H9 (cell line): ENCODE data around the gene CCNB1. TPM values are rescaled to one million over a fixed set of nuclear protein-coding genes. Genes with fewer than 3 reads are reported as not detected.
"Not testable (repeated sequence)": the region's sequence is repeated elsewhere in the genome, so short reads cannot be mapped to it uniquely, and the experiment has no call there.

ENCODE experiments used
- DNase-seq: peaks from one replicate; pipeline ENCODE4 v3.0.0-alpha.2; 2017
- H2AFZ ChIP-seq: one replicate; pipeline ENCODE4 v1.6.1; 2013; ENCODE audit warnings: mild to moderate bottlenecking, low read length, control low read depth, moderate library complexity
- H2AK5ac ChIP-seq: 2 replicates; pipeline ENCODE4 v1.6.1; 2013; ENCODE audit warnings: low read length, control low read depth, mixed read lengths; ENCODE audit not compliant: insufficient read length
- H2BK120ac ChIP-seq: one replicate; pipeline ENCODE4 v1.6.1; 2013; ENCODE audit warnings: low read depth, mild to moderate bottlenecking, low read length, control low read depth, inconsistent platforms; ENCODE audit not compliant: poor library complexity, severe bottlenecking
- H2BK12ac ChIP-seq: 2 replicates; pipeline ENCODE4 v1.6.1; 2013; ENCODE audit warnings: low read length, control low read depth, mixed read lengths, low read depth; ENCODE audit not compliant: insufficient read length
- H2BK15ac ChIP-seq: 2 replicates; pipeline ENCODE4 v1.6.1; 2013; ENCODE audit warnings: low read depth, low read length, control low read depth
- H2BK20ac ChIP-seq: one replicate; pipeline ENCODE4 v1.6.1; 2013; ENCODE audit warnings: low read depth, mild to moderate bottlenecking, low read length, control low read depth, inconsistent platforms; ENCODE audit not compliant: poor library complexity, severe bottlenecking
- H2BK5ac ChIP-seq: 2 replicates; pipeline ENCODE4 v1.6.1; 2013; ENCODE audit warnings: low read length, control low read depth, mixed read lengths; ENCODE audit not compliant: insufficient read length
- H3K14ac ChIP-seq: 2 replicates; pipeline ENCODE4 v1.6.1; 2013; ENCODE audit warnings: low read length, control low read depth; ENCODE audit not compliant: insufficient read depth
- H3K18ac ChIP-seq: 2 replicates; pipeline ENCODE4 v1.6.1; 2013; ENCODE audit warnings: low read depth, mild to moderate bottlenecking, mixed read lengths, low read length, control low read depth; ENCODE audit not compliant: insufficient read length
- H3K23ac ChIP-seq: 2 replicates; pipeline ENCODE4 v1.6.1; 2013; ENCODE audit warnings: low read length, control low read depth, mixed read lengths, low read depth; ENCODE audit not compliant: insufficient read length
- H3K23me2 ChIP-seq: 2 replicates; pipeline ENCODE4 v1.6.1; 2013; ENCODE audit warnings: low read depth, mild to moderate bottlenecking, mixed read lengths, low read length, control low read depth; ENCODE audit not compliant: insufficient read length, poor library complexity, severe bottlenecking
- H3K27ac ChIP-seq: 2 replicates; pipeline ENCODE4 v1.5.1; 2013; ENCODE audit warnings: low read length, control low read depth, mixed read lengths, low read depth; ENCODE audit not compliant: insufficient read length
- H3K27me3 ChIP-seq: 2 replicates; pipeline ENCODE4 v1.6.1; 2013; ENCODE audit warnings: low read length, control low read depth, inconsistent platforms; ENCODE audit not compliant: insufficient read depth
- H3K4ac ChIP-seq: 2 replicates; pipeline ENCODE4 v1.6.1; 2013; ENCODE audit warnings: low read depth, mild to moderate bottlenecking, control low read depth, inconsistent platforms, low read length, moderate library complexity
- H3K4me1 ChIP-seq: 2 replicates; pipeline ENCODE4 v1.6.1; 2013; ENCODE audit warnings: low read length, control low read depth, inconsistent platforms; ENCODE audit not compliant: insufficient read depth
- H3K4me2 ChIP-seq: 2 replicates; pipeline ENCODE4 v1.6.1; 2013; ENCODE audit warnings: low read length, control low read depth, mixed read lengths; ENCODE audit not compliant: insufficient read length, insufficient read depth
- H3K56ac ChIP-seq: 2 replicates; pipeline ENCODE4 v1.6.1; 2013; ENCODE audit warnings: low read depth, mild to moderate bottlenecking, mixed read lengths, low read length, control low read depth; ENCODE audit not compliant: insufficient read length
- H3K79me1 ChIP-seq: 2 replicates; pipeline ENCODE4 v1.6.1; 2013; ENCODE audit warnings: low read depth, mild to moderate bottlenecking, moderate library complexity, low read length, control low read depth, inconsistent platforms; ENCODE audit not compliant: insufficient read depth, poor library complexity, severe bottlenecking
- H3K79me2 ChIP-seq: 2 replicates; pipeline ENCODE4 v1.6.1; 2013; ENCODE audit warnings: low read length, control low read depth, inconsistent platforms; ENCODE audit not compliant: insufficient read depth
- H3K9ac ChIP-seq: 2 replicates; pipeline ENCODE4 v1.6.1; 2013; ENCODE audit warnings: low read length, control low read depth, mixed read lengths; ENCODE audit not compliant: insufficient read length; ENCODE audit errors: extremely low read depth
- H3K9me3 ChIP-seq: one replicate; pipeline ENCODE4 v1.6.1; 2013; ENCODE audit warnings: low read depth, low read length, inconsistent platforms; ENCODE audit not compliant: control insufficient read depth
- H3T11ph ChIP-seq: one replicate; pipeline ENCODE4 v1.6.1; 2013; ENCODE audit warnings: mild to moderate bottlenecking, low read length, control low read depth, inconsistent platforms
- H4K20me1 ChIP-seq: one replicate; pipeline ENCODE4 v1.6.1; 2013; ENCODE audit not compliant: control insufficient read depth, insufficient read length, insufficient read depth
- H4K5ac ChIP-seq: 2 replicates; pipeline ENCODE4 v1.6.1; 2013; ENCODE audit warnings: low read depth, mild to moderate bottlenecking, mixed read lengths, low read length, control low read depth; ENCODE audit not compliant: insufficient read length
- H4K8ac ChIP-seq: replicated peaks from 2 replicates; pipeline ENCODE4 v1.6.1; 2013; ENCODE audit warnings: low read length, control low read depth, mixed read lengths, low read depth; ENCODE audit not compliant: insufficient read length
- H4K91ac ChIP-seq: 2 replicates; pipeline ENCODE4 v1.6.1; 2013; ENCODE audit warnings: low read depth, mild to moderate bottlenecking, moderate library complexity, mixed read lengths, low read length, control low read depth; ENCODE audit not compliant: insufficient read length
- H3K27ac Mint-ChIP-seq, 3 experiments: 2 replicates in 2 of 3; 3 replicates in 1 of 3; pipeline ENCODE4 v1.8.0; 2020 to 2021; ENCODE audit warnings: mixed read lengths in 3 of 3, mild to moderate bottlenecking in 1 of 3, moderate library complexity in 1 of 3
- H3K27me3 Mint-ChIP-seq: 2 replicates; pipeline ENCODE4 v1.8.0; 2021; ENCODE audit warnings: low read depth, mild to moderate bottlenecking, moderate library complexity, mixed read lengths
- H3K36me3 Mint-ChIP-seq, 3 experiments: 2 replicates in 2 of 3; 3 replicates in 1 of 3; pipeline ENCODE4 v1.8.0; 2020 to 2021; ENCODE audit warnings: low read depth in 3 of 3, mixed read lengths in 3 of 3; ENCODE audit not compliant: insufficient read depth in 1 of 3
- H3K4me1 Mint-ChIP-seq, 2 experiments: 2 replicates each; pipeline ENCODE4 v1.8.0; 2020; ENCODE audit warnings: mixed read lengths in 2 of 2
- H3K4me3 Mint-ChIP-seq, 2 experiments: 2 replicates in 1 of 2; 3 replicates in 1 of 2; pipeline ENCODE4 v1.8.0; 2020 to 2021; ENCODE audit warnings: mild to moderate bottlenecking in 2 of 2, mixed read lengths in 2 of 2, moderate library complexity in 1 of 2
- H3K9me3 Mint-ChIP-seq, 2 experiments: 2 replicates in 1 of 2; 3 replicates in 1 of 2; pipeline ENCODE4 v1.8.0; 2020; ENCODE audit warnings: mild to moderate bottlenecking in 2 of 2, mixed read lengths in 2 of 2, moderate library complexity in 1 of 2
- CTCF ChIP-seq: fragments of 200-600 bp; sonication (generic); conservative IDR thresholded peaks from 3 replicates; pipeline ENCODE4 v1.8.0; 2021; ENCODE audit warnings: antibody characterized with exemption, mild to moderate bottlenecking
- WGBS: extraction: QIAGEN DNeasy Blood & Tissue Kit; methylation state at CpG from one replicate; pipeline ENCODE4 v1.1.7; 2013; ENCODE audit warnings: missing lambda C conversion rate, low lambda C conversion rate, mixed read lengths; ENCODE audit not compliant: insufficient read length; ENCODE audit errors: extremely low coverage; 5-methylcytosine and 5-hydroxymethylcytosine counted together
- total RNA-seq: library from RNA; stranded (reverse); gene quantifications from 2 replicates; pipeline ENCODE4 v1.2.1, GENCODE V29; 2021

CCNB1 gene
- total RNA-seq, 1 experiment from 2014 or later = 310 TPM

GRCh38 chr5:69136293-69136692 lies 30.7 kb upstream of the CCNB1 start:
- Mint-ChIP-seq H3K9me3 (peaks cover 8 to 9% of the 10 kb centered on the region in 2 experiments; a peak in 4 of 5 replicates), H3K36me3 (no peaks in the 10 kb centered on the region), H3K27me3 (no peaks in the 10 kb centered on the region), H3K4me3 (no peak overlapping the region), H3K27ac (peak overlapping the region in 1 of 3 experiments; percentile 79; a peak in 3 of 7 replicates), H3K4me1 (peaks cover 12 to 13% of the 10 kb centered on the region in 2 experiments)
- H3K4me2 ChIP-seq = no peak overlapping the region
- H3K4ac ChIP-seq = no peak overlapping the region
- no peak overlapping the region for H2BK20ac ChIP-seq
- no peaks in the 10 kb centered on the region for H3K79me2 ChIP-seq
- H3K9me3 ChIP-seq = no peaks in the 10 kb centered on the region
- H4K8ac ChIP-seq = no peak overlapping the region
- H3T11ph ChIP-seq = no peak overlapping the region
- H4K5ac ChIP-seq = no peak overlapping the region
- no peak overlapping the region for H3K23ac ChIP-seq
- no peak overlapping the region for H3K27ac ChIP-seq
- no peaks in the 10 kb centered on the region for H3K27me3 ChIP-seq
- no peak overlapping the region for H3K56ac ChIP-seq
- H4K20me1 ChIP-seq = no peaks in the 10 kb centered on the region
- no peak overlapping the region for H3K9ac ChIP-seq
- no peaks in the 10 kb centered on the region for H3K23me2 ChIP-seq
- no peak overlapping the region for H2BK5ac ChIP-seq
- TF ChIP-seq CTCF = no peak
- no peaks in the 10 kb centered on the region for H3K79me1 ChIP-seq
- WGBS = no CpG with 5 or more reads among the region's 3 CpGs
- DNase-seq = no peak
- no peak overlapping the region for H3K14ac ChIP-seq
- no peak overlapping the region for H3K18ac ChIP-seq
- no peak overlapping the region for H2AK5ac ChIP-seq
- no peak overlapping the region for H2BK120ac ChIP-seq
- H3K4me1 ChIP-seq = peaks cover 3% of the 10 kb centered on the region; the same call in 1 of the 2 replicates
- no peak overlapping the region for H2AFZ ChIP-seq
- no peak overlapping the region for H2BK15ac ChIP-seq
- H2BK12ac ChIP-seq = no peak overlapping the region
- no peak overlapping the region for H4K91ac ChIP-seq

- not testable (repeated sequence) for H3K4me1 ChIP-seq, H3K36me3 Mint-ChIP-seq, H3K27me3 ChIP-seq, H3K79me1 ChIP-seq, H3K23me2 ChIP-seq, H3T11ph ChIP-seq, DNase-seq, H3K4ac ChIP-seq, H4K5ac ChIP-seq, H3K27me3 Mint-ChIP-seq, H2BK20ac ChIP-seq, H2AFZ ChIP-seq, H3K23ac ChIP-seq, H2BK5ac ChIP-seq, H3K9ac ChIP-seq, H3K14ac ChIP-seq, H3K4me3 Mint-ChIP-seq, H2BK12ac ChIP-seq, H2BK120ac ChIP-seq, H3K79me2 ChIP-seq, H3K27ac Mint-ChIP-seq, H3K27ac ChIP-seq, H4K91ac ChIP-seq, H3K9me3 ChIP-seq, H3K18ac ChIP-seq, H3K9me3 Mint-ChIP-seq, H4K8ac ChIP-seq, H3K56ac ChIP-seq, H3K4me2 ChIP-seq, H2BK15ac ChIP-seq, H2AK5ac ChIP-seq, H4K20me1 ChIP-seq
- no CpG with 5 or more reads among the region's 1 CpG for WGBS
- peaks cover 12 to 13% of the 10 kb centered on the region in 2 experiments for H3K4me1 Mint-ChIP-seq
These were observed 29.7 kb upstream of the CCNB1 start for GRCh38 chr5:69137208-69137607.
